Stimulated activated naive CD8-positive, alpha-beta T cell treated with anti-CD3 and anti-CD28 coated beads, Interleukin-15, Interleukin-2, amounts not matched to agents 100 U/mL and 50 U/mL, for 24 hours (primary cell): Measurements from ENCODE around the gene CFAP44.
"Not testable (repeated sequence)": the region's sequence is repeated elsewhere in the genome, so short reads cannot be mapped to it uniquely, and the experiment has no call there.

Experiments
- ATAC-seq: fragments of 150-1000 bp; cut with Tn5 transposase; one replicate; pipeline ENCODE4 v1.10.0; 2021
- DNase-seq: peaks from one replicate; pipeline ENCODE4 v3.0.0; 2021

The CFAP44 gene, protein sequence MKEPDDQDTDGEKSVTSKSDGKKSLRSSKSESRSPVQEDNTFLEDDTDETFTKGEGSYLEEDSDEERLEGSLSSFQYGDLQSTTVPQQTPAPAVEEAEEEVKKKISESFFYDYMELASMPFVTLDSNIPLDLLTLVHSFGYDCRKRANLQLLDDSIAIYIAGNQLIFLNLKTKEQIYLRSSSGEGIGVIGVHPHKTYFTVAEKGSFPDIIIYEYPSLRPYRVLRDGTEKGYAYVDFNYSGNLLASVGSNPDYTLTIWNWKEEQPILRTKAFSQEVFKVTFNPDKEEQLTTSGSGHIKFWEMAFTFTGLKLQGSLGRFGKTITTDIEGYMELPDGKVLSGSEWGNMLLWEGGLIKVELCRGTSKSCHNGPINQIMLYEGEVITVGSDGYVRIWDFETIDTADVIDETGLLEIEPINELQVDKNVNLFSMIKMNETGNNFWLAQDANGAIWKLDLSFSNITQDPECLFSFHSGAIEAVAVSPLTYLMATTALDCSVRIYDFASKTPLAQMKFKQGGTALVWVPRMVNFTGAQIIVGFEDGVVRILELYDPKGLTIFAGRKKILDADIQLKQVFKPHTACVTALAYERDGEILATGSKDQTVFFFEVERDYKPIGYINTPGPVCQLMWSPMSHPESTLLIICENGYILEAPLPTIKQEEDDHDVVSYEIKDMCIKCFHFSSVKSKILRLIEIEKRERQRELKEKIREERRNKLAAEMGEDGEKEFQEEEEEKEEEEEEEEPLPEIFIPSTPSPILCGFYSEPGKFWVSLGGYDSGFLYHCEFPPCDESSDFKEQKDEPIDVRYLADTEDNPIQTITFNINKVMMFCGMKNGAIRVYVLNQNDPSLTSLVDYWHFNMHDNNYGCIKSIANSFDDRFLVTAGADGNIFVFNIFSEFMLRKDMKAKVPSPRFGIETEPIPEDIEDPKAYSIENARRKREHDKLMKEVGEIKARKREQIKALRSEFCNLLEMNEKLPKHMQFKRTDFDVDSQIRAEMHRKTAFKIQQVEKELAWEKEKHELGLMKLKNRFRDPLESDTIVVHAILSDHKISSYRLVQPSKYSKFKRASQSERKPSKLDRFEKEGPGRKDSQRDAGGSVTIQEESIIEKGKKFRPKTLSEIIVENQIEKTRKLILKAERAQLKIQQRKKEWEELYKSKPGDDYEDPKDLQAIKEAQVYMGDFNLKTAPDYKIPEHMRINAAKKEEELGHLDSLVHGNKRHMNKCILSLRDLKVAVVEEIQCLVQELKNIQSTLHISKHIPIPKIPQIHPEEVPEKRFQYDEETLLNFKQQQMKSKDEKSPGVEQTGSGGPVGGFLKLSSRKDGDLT (N-terminal part only)

GRCh38 chr3:113441051-113441770 is at the start of gene CFAP44:
Gene CFAP44, minus strand, starts transcription at chr3:113441493. Its CDS starts 7,829 bp downstream, at chr3:113433664.
- ATAC-seq (no peak), DNase-seq (peak; percentile 58)

DNA sequence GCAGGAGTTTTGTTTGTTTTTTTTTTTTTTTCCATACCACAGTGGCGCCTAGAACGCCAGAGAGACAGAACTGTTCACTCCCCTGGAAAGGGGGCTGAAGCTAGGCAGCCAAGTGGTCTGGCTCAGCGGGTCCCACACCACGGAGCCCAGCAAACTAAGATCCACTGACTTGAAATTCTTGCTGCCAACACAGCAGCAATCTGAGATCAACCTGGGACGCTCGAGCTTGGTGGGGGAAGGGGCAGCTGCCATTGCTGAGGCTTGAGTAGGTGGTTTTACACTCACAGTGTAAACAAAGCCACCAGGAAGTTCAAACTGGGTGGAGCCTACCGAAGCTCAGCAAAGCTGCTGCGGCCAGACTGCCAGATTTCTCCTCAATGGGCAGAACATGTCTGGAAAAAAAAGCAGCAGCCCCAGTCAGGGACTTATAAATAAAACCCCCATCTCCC is 43.9 kb upstream of the CFAP44 start:
- ATAC-seq (no peak), DNase-seq (no peak)

DNA sequence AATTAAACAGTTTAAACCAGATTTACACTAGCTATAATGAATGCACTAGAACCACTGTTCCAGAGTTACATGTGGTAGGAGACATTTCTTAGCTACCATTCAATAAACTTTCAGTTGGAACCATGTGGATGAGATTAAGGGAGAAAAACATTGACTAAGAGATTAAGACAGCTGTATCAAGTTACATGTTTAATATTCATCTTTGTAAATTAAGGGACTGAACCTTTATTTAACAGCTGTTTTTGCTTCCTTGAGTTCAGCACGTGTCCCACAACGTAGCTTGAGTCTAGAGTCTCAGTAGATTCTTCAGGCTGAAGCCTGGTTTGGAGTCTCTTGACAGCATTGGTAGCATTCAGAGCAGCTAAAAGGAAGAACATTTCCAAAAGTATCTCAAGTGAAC is 27.2 kb upstream of the CFAP44 start:
- DNase-seq (no peak), ATAC-seq (no peak)

DNA sequence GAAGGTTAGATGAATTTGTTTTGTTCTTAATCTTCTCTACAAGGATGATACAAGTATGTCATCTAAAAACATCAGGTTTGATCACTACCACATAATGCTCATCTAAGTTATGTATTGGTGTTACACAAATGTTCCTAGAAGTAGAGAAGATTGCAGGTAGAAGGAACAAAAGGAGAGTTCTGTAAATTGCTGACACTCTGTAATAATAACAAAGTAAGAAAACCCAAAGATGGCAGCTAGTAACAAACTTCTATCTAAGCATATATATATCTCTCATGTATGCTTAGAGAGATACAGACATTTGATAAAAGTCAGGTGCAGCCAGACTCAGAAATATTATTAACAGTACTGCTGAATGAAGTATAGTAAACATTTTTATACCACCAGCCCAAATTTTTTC is 20.2 kb upstream of the CFAP44 start:
- DNase-seq (no peak), ATAC-seq (no peak)

- not testable (repeated sequence) for ATAC-seq, DNase-seq
Measured at GRCh38 chr3:113458554-113458953, 17.3 kb upstream of the CFAP44 start.

DNA sequence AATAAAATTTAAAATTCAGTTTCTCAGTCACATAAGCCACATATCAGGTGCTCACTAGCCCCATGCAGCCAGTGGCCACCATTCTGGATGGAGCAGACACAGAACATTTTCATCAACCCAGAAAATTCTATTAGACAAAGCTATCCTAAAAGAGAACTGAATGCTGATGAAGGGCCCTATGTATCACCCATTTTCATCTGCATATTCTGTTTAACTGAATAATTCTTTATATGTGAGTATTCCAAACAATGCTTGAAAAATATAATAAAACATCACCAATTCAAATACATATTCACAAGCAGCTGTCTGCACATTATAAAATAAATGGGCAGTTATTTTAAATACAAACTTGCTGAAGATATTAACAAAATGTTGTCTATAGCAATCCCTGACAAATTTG is 14.2 kb upstream of the CFAP44 start:
- no peak for DNase-seq
- no peak for ATAC-seq

DNA sequence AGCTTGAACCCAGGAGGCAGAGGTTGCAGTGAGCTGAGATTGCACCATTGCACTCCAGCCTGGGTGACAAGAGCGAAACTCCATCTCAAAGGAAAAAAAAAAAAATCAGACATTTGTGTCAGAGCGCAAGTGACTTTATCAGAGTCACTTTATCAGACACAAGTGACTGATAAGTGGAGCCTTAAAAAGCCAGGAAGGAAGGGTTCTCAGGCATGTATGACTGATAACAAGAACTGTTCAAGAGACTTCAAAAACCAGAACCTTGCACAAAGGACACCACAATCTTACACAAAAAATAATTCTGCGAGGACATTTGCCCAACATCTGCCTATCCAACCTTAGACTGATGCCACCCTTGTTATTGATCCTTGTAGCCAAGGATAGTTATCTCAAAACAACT is 13.3 kb upstream of the CFAP44 start:
- DNase-seq = no peak
- no peak for ATAC-seq

DNA sequence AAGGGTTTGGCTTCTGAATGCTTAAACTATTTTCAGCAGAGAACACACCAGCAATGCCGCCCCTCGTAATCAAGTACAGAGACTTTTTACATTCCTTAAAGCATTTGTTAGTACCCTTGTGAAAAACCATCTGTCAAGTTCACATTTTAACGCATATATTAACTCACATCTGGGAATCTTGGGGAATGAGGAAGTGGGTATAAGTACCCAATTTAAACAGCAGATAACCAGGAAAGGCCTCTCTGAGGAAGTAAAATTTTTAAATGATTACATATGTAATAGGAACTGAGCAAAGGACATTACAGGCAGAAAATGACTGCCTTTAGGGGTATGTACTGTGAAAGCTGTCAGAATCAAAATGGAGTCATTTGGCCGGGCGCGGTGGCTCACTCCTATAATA is 12.8 kb upstream of the CFAP44 start:
- ATAC-seq (no peak), DNase-seq (no peak)

- no peak for DNase-seq
- ATAC-seq = no peak
Measured at GRCh38 chr3:113450911-113451310, 9.6 kb upstream of the CFAP44 start.

- ATAC-seq (no peak), DNase-seq (no peak)
Measured at GRCh38 chr3:113439606-113440005, 1.7 kb downstream of the CFAP44 start.

DNA sequence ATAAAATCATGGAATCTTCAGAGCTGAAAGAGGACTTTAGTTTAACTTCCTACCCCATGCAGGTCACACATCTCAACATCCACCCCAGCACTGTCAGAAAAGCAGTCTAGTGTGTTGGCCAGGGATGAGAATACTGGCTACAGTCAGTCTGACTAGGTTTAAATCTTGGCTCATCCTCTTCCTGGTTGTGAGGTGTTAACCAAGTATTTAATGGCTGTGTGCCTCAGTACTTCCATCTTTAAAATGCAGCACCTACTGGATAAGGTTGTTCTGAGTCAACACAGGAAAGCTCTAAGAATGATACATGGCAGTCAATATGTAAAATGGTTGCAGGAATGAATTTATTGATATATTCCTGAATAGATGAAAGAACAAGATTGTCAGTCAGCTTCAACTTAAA is 3.1 kb downstream of the CFAP44 start:
- ATAC-seq (no peak), DNase-seq (no peak)

GRCh38 chr3:113437411-113437810 is 3.9 kb downstream of the CFAP44 start:
- no peak for ATAC-seq
- DNase-seq = no peak

GRCh38 chr3:113436809-113437208 is 4.5 kb downstream of the CFAP44 start:
- no peak for DNase-seq
- ATAC-seq = peak; percentile 76

DNA sequence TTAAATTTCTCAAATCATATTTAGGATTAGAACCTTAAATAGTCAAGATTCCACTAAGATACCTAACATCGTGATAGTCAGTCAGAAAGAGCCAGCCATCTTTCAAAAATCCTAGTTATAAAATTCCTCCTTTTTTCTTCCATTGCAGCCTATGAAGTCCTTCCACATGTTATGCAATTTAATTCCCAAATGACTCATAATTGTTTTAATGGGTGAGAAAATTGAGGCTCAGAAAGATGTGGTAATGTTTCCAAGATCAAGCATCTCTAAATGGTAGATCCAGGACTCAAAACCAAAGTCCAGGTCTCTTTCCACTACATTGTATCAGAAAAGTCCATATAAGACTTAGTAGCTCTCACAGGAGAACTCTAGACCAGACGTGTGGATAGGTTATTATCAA is 9.5 kb downstream of the CFAP44 start:
- ATAC-seq (no peak), DNase-seq (no peak)

GRCh38 chr3:113428581-113428980 is 12.7 kb downstream of the CFAP44 start:
- DNase-seq = no peak
- ATAC-seq = no peak

GRCh38 chr3:113423699-113424098 is 17.6 kb downstream of the CFAP44 start:
- ATAC-seq (no peak), DNase-seq (no peak)

DNA sequence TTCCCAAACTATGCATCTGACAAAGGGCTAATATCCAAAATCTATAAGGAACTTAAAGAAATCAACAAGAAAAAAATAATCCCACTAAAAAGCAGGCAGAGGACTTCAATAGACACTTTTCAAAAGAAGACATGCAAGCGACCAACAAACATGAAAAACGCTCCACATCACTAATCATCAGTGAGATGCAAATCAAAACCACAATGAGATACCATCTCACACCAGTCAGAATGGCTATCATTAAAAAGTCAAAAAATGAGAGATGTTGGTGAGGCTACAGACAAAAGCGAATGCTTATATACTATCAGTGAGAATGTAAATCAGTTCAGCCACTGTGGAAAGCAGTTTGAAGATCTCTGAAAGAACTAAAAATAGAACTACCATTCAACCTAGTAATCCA is 20.2 kb downstream of the CFAP44 start:
- no peak for ATAC-seq
- DNase-seq = no peak

GRCh38 chr3:113409676-113410075 is 31.6 kb downstream of the CFAP44 start:
- no peak for ATAC-seq

GRCh38 chr3:113405180-113405579 is 36.1 kb downstream of the CFAP44 start:
- no peak for DNase-seq
- ATAC-seq = no peak

More at GRCh38 chr3:113409676-113410075, 31.6 kb downstream of the CFAP44 start:
- no peak for DNase-seq

- ATAC-seq (no peak), DNase-seq (no peak)
Measured at GRCh38 chr3:113404637-113405036, 36.7 kb downstream of the CFAP44 start.
